K562 (cell line): ENCODE results near the gene ZDHHC12. TPM values are rescaled to one million over a fixed set of nuclear protein-coding genes. Genes with fewer than 3 reads are reported as not detected.

ENCODE experiments used
- CREM ChIP-seq: IDR thresholded peaks from 2 replicates; pipeline ENCODE4 v1.6.1; 2014; ENCODE audit warnings: antibody characterized with exemption, low read depth
- DDX20 ChIP-seq: fragments of 450-650 bp; IDR thresholded peaks from 2 replicates; pipeline ENCODE4 v1.6.1; 2016; ENCODE audit warnings: missing genetic modification characterization, low read depth, mild to moderate bottlenecking, missing compliant biosample characterization, moderate library complexity
- DMBX1 ChIP-seq: fragments of 250-450 bp; sonication (Bioruptor Pico); IDR thresholded peaks from 2 replicates; pipeline ENCODE4 v1.8.0; 2022; ENCODE audit warnings: inconsistent platforms, mild to moderate bottlenecking, moderate library complexity, borderline replicate concordance
- E2F5 ChIP-seq: sonication (generic); formaldehyde crosslinking; IDR thresholded peaks from 2 replicates; pipeline ENCODE4 v1.8.0; 2022; ENCODE audit warnings: mild to moderate bottlenecking, missing genetic modification reagents
- JUND ChIP-seq, 2 experiments: IDR thresholded peaks; 2 replicates in 1 of 2; 3 replicates in 1 of 2; pipeline ENCODE4 v1.6.1; 2011; ENCODE audit warnings: borderline replicate concordance in 2 of 2, low read depth in 2 of 2, low read length in 2 of 2, improper control_type of control experiment in 1 of 2, missing biosample characterization in 1 of 2, missing genetic modification characterization in 1 of 2, missing genetic modification reagents in 1 of 2
- NR4A1 ChIP-seq, 2 experiments: fragments of 250-450 bp in 1 of 2; fragments of 450-650 bp in 1 of 2; sonication (Bioruptor Pico) in 1 of 2; IDR thresholded peaks; 2 replicates each; pipeline versions ENCODE4 v1.4.0 to v1.6.1; 2016 to 2020; ENCODE audit warnings: mild to moderate bottlenecking in 2 of 2, missing compliant biosample characterization in 1 of 2, missing genetic modification characterization in 1 of 2, moderate library complexity in 1 of 2
- SOX6 ChIP-seq: fragments of 450-650 bp; IDR thresholded peaks from 2 replicates; pipeline ENCODE4 v1.6.1; 2014; ENCODE audit warnings: mild to moderate bottlenecking
- SP1 ChIP-seq: sonication (generic); formaldehyde crosslinking; IDR thresholded peaks from 2 replicates; pipeline ENCODE4 v1.8.1; 2022; ENCODE audit warnings: mild to moderate bottlenecking, missing genetic modification reagents
- TAF1 ChIP-seq: IDR thresholded peaks from 2 replicates; pipeline ENCODE4 v1.6.1; 2011; ENCODE audit warnings: mild to moderate bottlenecking, low read length, moderate library complexity; ENCODE audit not compliant: insufficient read depth, control insufficient read depth, severe bottlenecking; ENCODE audit errors: extremely low read depth
- TEAD2 ChIP-seq: fragments of 450-650 bp; IDR thresholded peaks from 2 replicates; pipeline ENCODE4 v1.6.1; 2016; ENCODE audit warnings: missing genetic modification characterization, control low read depth, missing compliant biosample characterization
- ZHX1 ChIP-seq: fragments of 150-350 bp; conservative IDR thresholded peaks from 2 replicates; pipeline ENCODE4 v1.6.1; 2014; ENCODE audit warnings: low read length
- ZNF277 ChIP-seq: fragments of 250-450 bp; sonication (Bioruptor Pico); IDR thresholded peaks from 2 replicates; pipeline ENCODE4 v1.8.0; 2022; ENCODE audit warnings: inconsistent platforms, mild to moderate bottlenecking, moderate library complexity, borderline replicate concordance
- ZNF384 ChIP-seq: IDR thresholded peaks from 2 replicates; pipeline ENCODE4 v1.6.1; 2012; ENCODE audit warnings: low read depth, low read length, improper control_type of control experiment
- ZNF592 ChIP-seq: fragments of 450-650 bp; IDR thresholded peaks from 2 replicates; pipeline ENCODE4 v1.6.1; 2017; ENCODE audit warnings: antibody characterized with exemption, mild to moderate bottlenecking
- polyA plus RNA-seq, 8 experiments: library from polyadenylated mRNA; depleted of rRNA in 4 of 8; stranded (reverse) in 5 of 8; unstranded in 3 of 8; fragments of >200 nt; fragmentation: Nextera tagmentation in 2 of 8; fragmentation: Illumina TruSeq in 1 of 8; extraction: Ambion mirVana in 2 of 8; extraction: Trizol in 1 of 8; gene quantifications; 2 replicates each; pipeline versions ENCODE4 v1.2.1 to v1.2.3, GENCODE V29; 2011 to 2014; ENCODE audit warnings: inconsistent platforms in 1 of 8, missing spikeins in 1 of 8
- total RNA-seq, 7 experiments: library from RNA; depleted of rRNA in 6 of 7; stranded (reverse); fragments of >200 nt in 6 of 7; fragmentation: Illumina TruSeq in 2 of 7; extraction: Trizol in 2 of 7; gene quantifications; 2 replicates each; pipeline versions ENCODE4 v1.2.1 to v1.2.3, GENCODE V29; 2011 to 2021; ENCODE audit warnings: low replicate concordance in 1 of 7

Gene ZDHHC12
- total and polyA plus RNA-seq, 9 of the 15 experiments (the other 6 are each of a cell fraction or from before 2014, with no cell fraction given), result 0.21 to 38.0 (median 13.8) TPM

GRCh38 chr9:128733256-128733655 lies 9.3 kb upstream of the ZDHHC12 start (continued):
- TF ChIP-seq NR4A1 (CRISPR knock-in tag; IDR thresholded peaks at IDR 0.05) (no peak), NR4A1 (tag; IDR thresholded peaks at IDR 0.05) (0 out of 2 replicates have a peak, but pooled peaks have one; percentile 50), ZNF592 (peak; percentile 83), ZNF277 (CRISPR knock-in tag) (no peak), TAF1 (peak; percentile 47), JUND (IDR thresholded peaks at IDR 0.05; ENCODE audit: borderline replicate concordance, low read depth, low read length) (peak; percentile 46), JUND (tag; IDR thresholded peaks at IDR 0.05; ENCODE audit: borderline replicate concordance, low read depth, low read length) (peak; percentile 40; the same call in 1 of the 3 replicates), E2F5 (no peak), ZHX1 (peak; percentile 71; the same call in 1 of the 2 replicates), DDX20 (tag) (no peak), DMBX1 (0 out of 2 replicates have a peak, but pooled peaks have one; percentile 39), SP1 (CRISPR knock-in tag) (peak; percentile 37; the same call in 1 of the 2 replicates), TEAD2 (tag) (peak; percentile 35; the same call in 1 of the 2 replicates), SOX6 (peak; percentile 30; the same call in 1 of the 2 replicates), CREM (peak; percentile 39), ZNF384 (peak; percentile 42)
